Measurements from ENCODE around the gene RNF39.
A peak's percentile ranks its signal among the peaks of the same experiment; 100 is the strongest.
"Not testable (repeated sequence)": the region's sequence is repeated elsewhere in the genome, so short reads cannot be mapped to it uniquely, and the experiment has no call there.

RNF39 gene, protein sequence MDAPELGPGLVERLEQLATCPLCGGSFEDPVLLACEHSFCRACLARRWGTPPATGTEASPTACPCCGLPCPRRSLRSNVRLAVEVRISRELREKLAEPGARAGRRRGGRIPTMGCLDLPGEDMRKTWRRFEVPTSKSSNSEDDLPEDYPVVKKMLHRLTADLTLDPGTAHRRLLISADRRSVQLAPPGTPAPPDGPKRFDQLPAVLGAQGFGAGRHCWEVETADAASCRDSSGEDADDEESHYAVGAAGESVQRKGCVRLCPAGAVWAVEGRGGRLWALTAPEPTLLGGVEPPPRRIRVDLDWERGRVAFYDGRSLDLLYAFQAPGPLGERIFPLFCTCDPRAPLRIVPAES

DNA sequence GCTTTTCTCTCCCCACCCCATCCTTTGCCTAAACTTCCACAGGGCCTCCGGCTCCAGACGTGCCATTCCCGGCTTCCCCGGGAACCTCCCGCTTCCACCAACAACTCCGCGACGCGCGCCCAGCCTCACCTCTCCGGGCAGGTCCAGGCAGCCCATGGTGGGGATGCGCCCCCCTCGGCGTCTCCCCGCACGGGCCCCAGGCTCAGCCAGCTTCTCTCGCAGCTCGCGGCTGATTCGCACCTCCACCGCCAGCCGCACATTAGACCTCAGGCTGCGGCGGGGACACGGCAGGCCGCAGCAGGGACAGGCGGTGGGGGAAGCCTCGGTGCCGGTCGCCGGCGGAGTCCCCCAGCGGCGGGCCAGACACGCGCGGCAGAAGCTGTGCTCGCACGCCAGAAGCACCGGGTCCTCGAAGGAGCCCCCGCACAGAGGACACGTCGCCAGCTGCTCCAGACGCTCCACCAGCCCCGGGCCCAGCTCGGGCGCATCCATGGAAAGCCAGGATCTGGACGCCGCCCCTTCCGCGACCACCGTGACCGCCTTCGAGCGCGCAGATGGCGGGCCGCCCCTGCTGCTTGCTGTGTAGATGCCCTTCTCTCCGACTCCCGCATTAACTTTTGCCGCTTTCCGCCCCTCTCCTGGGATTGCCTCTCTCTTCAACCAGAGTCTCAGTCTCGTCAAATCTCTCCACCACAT is at the start of gene RNF39:
Gene RNF39 (minus strand): TSS at position 676 of the 696 bp plus-strand sequence. CDS start 184 bp downstream, at position 492.
- DNase-seq (ENCODE audit: low spot score) = no peak

DNA sequence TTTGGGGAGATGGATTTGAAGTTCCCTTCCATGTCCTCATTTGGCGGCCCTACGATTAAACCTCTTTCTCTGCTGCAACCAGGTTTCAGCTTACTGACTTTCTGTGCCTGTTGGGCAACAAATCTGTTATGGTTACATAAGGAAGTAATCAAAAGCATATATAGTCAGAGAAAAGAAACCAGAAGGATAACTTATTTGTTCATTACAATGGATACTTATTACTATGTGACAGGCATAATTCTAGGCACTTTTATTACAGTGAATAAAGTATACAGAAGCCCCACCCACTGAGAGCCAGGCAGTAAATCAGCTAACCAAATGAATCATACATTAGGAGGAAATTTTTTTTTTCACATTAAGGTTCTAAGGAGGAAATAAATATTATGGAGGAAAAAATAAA is 46.9 kb upstream of the RNF39 start:
- no peak for DNase-seq (ENCODE audit: low spot score)

GRCh38 chr6:30121446-30122366 is 46.1 kb upstream of the RNF39 start:
- DNase-seq (ENCODE audit: low spot score) = no peak

DNA sequence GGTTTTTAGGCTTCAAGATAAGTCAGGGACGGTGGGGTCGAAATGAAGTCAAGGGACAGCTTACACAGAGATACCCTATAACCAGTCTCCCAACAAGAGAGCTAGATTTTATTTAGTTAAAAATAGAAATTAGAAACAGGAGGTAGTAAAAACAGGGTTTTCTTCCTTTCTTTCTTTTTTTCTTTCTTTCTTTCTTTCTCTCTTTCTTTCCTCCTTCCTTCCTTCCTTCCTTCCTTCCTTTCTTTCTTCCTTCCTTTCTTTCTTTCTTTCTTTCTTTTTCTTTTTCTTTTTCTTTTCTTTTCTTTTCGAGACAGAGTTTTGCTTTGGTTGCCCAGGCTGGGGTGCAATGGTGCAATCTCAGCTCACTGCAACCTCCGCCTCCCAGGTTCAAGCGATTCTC is 43.1 kb upstream of the RNF39 start:
- not testable (repeated sequence) for DNase-seq (ENCODE audit: low spot score)

GRCh38 chr6:30116724-30117123 is 41.2 kb upstream of the RNF39 start:
- DNase-seq (ENCODE audit: low spot score) = no peak

DNA sequence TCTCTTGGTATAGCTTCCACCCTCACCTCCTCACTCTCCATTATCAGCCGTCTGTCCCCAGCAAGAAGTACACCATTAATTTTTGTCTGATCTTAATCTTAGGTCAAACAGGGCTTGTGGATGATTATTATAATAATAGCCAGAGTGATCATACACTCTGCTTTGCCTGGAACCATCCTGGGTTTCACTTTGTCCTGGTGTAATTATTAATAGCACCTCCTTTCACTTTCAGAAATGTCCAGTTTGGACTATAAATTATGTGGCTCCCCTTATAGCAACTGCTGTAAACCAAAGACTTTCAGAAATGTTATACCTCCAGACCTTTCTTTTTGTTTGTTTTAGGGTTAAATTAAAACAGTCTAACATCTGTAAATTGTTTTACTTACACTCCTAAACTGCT is 38.3 kb upstream of the RNF39 start:
- no peak for DNase-seq (ENCODE audit: low spot score)

GRCh38 chr6:30113003-30113759 is 37.6 kb upstream of the RNF39 start, which contains the start of gene TRIM31:
Gene TRIM31, minus strand, starts transcription at chr6:30113090. Its CDS starts 285 bp downstream, at chr6:30112805.
- DNase-seq (ENCODE audit: low spot score) = no peak

DNA sequence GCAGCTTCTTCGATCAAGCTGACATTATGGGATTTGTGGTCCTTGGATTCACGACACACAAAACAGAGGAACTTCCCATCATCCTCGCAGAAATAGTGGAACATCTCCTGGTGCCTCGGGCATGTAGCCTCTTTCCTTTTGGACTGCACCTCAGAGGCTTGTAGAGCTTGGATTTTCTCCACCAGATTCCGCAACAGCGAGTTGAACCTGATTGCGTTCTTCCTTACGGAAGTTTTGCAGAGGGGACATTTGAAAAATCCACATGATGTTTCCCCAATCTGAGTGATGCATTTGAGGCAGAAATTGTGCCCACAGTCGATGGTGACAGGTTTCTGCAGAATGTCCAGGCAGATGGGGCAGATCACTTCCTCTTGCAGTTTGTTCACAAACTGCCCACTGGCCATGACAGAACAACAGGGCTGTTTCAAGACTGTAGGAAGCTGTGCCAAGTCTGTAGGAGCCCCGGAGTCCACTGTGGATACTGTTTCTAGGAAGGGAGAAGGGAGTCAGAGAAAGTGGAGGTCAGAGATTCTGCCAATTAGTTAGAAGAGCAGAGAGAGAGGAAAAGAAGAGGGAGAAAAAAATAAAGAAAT is 36.9 kb upstream of the RNF39 start:
- DNase-seq (ENCODE audit: low spot score) = no peak

- DNase-seq (ENCODE audit: low spot score) = no peak
Observed at GRCh38 chr6:30111266-30111856, 35.8 kb upstream of the RNF39 start.

GRCh38 chr6:30104661-30105060 is 29.1 kb upstream of the RNF39 start:
- no peak for DNase-seq (ENCODE audit: low spot score)

- no peak for DNase-seq (ENCODE audit: low spot score)
Observed at GRCh38 chr6:30103872-30104179, 28.3 kb upstream of the RNF39 start.

- DNase-seq (ENCODE audit: low spot score) = peak; percentile 73
Observed at GRCh38 chr6:30102970-30103871, 27.7 kb upstream of the RNF39 start.

DNA sequence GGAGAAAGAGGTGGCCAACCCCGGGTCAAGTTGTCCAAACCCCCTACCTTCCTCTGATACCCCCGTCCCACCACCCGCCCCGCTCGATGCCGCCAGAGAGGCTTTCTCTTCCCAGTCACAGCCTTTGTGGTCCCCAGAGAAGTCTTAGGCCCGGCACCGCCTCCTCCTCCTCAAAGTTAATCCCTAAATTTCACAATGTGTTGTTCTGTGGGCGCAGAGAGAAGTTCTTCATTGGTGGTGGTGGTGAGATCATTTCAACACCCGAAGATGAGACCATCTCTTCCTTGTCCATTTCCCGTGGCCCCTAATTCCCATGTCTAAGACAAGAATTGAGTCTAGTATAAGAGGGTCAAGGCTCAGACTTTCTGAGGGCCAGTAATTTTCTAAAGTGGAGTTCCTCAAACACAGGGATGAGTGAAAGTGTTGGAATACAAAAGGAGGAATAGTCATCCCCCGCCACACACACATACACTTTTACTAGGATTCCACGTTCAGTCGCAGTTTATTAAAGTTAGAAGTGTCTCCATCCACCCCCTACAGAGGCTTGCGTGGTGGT is 26.9 kb upstream of the RNF39 start:
- no peak for DNase-seq (ENCODE audit: low spot score)

GRCh38 chr6:30101444-30102413 is 26.2 kb upstream of the RNF39 start:
- DNase-seq (ENCODE audit: low spot score) = peak; percentile 71

DNA sequence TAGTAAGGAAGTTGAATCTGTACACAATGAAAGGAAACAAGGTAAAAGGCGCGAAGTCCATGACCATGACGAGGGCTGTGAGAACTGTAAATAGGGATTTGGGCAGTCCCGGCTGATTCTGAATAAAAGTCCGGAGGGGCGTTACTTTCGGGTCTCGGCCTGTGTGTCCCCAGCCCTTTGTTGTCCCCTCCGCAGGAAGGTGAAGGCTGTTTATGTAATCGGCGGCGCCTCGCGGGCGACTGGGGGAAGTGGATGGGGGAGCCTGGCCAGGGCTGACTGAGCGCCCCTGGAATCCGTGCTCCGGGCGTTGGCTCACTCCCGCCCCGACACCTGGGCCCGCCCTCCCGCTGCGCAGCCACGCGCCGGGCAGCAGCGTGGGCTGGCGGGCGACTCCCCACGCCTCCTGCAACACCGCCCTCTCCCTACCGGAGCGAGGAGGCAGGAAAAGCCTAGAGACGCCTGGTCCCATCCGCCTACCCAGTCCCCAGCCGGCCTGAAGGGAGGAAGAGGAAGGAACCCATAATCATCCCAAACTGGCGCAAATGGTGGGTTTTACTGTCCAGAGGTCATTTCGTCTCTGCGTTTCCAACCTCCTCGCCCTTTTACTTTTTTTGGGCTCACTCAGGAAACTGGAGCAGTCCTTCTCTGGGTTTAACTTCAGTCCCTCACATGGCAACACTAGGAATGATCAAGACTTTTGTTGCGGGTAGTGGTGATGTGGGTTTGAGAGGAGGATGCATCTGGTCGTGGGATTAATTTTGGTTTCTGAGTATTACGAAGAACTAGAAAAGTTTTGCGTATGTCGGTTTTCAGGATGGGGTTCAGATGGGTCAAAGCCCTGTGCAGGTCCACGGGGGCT is 25.2 kb upstream of the RNF39 start:
- DNase-seq (ENCODE audit: low spot score) = no peak

DNA sequence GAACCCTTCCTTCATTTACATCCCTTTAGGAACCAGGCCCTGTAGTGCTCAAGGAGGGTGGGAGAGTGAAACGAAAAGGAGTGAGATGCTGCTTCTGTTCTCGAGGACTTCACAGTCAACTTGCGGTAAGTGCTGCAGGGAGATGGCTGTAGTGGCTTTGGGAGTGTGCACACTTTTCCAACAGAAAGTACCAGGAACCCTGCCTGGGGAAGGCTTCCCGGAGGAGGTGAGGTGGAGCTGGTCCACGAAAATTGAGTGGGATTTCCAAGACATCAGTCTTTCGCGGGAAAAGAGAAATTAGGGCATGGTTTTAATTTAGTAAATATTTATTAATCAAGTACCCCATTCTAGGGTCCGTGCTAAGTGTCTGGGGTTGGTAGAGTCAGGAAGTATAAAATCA is 24.6 kb upstream of the RNF39 start:
- no peak for DNase-seq (ENCODE audit: low spot score)
